GM21737 (cell line): ENCODE measurements around the gene PXT1.

ENCODE experiments used
- ATAC-seq: cut with Tn5 transposase; IDR thresholded peaks from one replicate; pipeline ENCODE4 v1.9.1; 2021; ENCODE audit warnings: mild to moderate bottlenecking, moderate library complexity; ENCODE audit not compliant: unreplicated experiment

PXT1 gene

DNA sequence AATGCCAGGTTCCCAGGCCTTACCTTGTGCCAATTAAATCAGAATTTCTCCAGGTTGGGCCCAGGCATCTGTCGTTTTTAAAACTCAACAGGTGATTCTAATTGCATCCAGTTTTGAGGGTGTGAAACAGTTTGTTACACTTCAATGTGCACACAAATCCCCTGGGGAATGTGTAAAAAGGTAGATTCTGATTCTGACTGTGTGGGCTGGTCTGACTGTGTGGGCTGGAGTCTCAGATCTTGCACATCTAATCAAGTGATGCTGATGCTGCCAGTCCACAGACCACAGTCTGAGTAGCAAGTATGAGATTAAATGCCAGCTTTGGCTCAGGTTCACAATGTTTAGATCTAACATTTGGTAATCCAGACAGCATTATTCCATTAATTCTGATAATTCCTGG lies 42.7 kb downstream of the PXT1 start:
- ATAC-seq = no peak

DNA sequence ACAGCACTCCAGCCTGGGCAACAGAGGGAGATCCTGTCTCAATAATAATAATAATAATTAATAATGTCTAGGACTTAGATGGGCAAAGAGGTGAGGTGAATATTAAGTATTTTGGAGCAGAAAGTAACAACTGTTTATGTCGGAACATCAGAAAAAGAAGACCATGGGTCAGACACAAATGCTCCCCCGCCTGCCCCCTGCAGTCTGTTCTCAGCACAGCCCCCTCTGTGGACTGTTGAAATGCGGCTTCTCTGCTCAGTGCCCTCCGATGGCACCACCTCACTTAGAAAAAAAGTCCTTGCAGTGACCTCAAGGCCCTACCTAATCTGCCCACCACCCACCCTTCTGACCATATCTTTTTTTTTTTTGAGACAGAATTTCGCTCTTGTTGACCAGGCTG lies 50.0 kb downstream of the PXT1 start:
- ATAC-seq = no peak

DNA sequence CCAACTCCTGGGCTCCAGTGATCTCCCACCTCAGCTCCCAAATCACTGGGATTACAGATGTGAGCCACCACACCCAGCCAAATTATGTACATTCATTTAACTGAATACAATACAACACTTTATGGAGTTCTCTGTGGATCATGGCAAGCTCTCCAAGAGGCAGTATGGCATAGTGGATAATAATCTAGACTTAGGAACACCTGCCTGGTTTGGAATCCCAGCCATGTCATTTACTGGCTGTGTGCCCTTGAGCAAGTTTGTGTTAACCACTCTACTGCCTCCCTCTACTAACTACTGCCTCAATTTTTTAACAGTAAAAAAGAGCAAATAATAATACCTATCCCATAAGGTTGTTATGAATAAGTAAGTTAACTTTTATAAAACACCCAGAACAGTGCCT lies 53.3 kb downstream of the PXT1 start:
- no peak for ATAC-seq

DNA sequence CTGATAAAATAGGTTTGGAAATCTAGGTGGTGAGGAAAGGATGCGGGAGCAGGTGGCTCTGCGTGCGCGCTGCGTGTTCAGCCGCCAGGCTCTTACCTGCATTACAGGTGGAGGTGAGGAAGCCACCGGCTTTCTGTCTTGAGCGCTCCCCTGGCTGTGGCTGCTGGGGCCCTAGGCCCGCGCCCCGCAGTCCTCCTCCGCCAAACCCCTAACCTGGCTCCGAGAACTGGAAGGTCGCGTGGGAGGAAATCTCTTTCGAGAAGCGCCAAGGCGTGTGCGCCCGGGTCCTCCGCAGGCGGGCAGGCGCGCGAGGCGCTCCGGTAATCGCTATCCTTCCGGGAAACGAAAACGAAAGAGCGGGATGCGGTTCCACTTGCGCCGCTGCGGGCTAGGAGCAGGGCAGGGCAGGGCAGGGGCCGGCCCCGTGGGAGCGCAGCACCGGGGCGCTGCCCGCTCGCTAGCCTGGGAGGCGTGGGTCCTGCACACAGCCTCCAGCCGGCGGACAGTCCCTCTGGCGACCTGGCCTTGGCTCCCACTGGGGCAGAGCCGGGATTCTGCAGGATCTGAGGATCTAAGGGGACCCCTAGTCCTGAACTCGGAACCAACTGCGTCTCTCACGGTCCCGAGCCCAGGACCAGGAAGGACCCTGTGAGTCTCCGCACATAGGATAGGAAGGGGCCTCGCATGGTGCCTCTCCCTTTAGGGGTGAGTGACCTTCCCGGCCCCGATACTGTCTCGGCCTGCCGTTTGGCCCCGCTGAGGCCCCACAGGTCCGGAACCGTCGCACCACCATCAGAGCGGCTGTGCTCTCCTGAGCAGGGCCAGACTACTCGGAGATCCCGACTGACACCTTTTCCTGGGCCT lies 55.0 kb downstream of the PXT1 start, which contains the start of gene ETV7:
ETV7 (minus strand) TSS at position 230 of the 864 bp plus-strand sequence; CDS start at position 102, 128 bp downstream.
- peak; percentile 51 for ATAC-seq

DNA sequence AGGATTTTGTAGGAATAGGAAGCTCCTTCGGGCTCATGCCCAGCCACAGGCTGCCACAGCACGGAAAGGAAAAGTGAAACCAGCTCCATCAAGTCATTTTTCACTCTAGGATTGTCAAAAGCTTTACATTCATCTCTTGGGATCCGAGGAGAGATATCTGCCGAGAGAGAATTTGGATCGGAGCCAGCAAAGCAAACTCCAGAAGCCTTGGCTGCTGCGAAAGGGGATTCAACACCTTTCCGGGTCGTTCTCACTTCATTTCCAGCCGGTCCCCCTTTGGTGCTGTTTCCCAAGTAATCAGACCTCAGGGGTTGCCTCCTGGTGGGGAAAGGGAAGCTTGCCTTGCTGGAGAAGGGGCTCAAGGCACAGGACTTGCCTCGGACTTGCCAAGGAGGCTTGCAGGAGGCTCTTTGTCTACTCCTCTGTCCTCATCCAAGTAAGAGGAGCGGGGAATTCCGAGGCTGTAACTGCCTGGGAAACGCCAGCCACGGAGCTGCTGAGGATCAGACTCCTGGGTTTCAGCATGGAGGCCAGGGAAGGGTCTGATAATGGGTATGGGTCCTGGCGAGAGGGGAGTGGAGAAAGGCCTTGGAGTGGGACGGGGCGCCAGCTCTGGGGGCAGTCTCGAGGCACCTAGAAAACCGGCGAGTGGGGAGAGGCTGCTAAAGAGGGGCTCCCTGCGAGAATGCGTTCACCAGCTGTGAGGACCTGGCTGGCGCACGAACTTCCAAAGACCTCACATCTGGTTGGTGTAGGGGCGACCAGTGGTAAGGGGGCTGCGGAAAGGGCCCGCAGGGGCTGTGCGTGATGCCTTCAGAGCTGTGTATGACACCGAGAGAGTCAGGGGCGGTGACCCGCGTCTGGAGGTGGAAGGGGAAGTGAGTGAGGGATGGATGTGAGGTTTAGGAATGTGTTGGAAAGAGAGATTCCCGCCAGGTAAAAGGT lies 55.9 kb downstream of the PXT1 start:
- no peak for ATAC-seq

DNA sequence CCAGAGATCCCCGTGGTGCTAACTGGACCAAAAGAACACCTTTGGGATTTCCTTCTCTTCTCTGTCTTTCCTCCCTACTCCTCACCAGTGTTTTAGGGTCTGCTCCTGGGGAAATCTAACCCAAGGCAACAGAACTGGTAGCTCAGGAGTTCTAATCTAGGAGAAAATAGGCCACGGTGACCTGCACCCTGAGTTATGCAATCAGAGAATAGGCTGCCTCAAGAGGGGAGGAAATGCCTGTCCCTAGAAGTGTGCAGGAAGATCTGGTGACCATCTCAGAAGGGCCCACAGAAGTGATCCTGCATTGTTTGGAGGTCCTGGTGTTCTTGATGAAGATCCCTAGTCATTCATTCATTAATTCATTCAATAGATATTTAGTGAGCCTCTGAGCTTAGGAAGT lies 58.6 kb downstream of the PXT1 start:
- ATAC-seq = no peak

DNA sequence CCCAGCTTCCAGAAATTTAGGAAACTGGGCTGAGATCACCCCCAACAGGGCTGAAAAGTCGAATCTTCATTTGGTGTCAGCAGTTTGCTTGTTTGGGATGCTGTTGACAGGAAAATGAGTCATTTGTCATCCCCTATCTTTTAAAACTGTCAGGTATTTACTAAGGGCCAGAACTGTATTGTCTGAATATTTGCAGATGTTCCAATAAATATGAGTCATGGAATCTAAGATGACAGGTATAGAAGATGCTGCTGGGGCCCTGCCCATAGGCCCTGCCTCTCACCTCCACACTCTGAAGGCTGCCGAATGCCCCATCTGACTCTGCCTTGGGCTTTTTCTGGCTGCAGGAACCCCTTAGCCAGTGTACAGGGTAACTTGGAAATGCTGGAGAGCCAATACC lies 59.0 kb downstream of the PXT1 start:
- ATAC-seq = no peak

DNA sequence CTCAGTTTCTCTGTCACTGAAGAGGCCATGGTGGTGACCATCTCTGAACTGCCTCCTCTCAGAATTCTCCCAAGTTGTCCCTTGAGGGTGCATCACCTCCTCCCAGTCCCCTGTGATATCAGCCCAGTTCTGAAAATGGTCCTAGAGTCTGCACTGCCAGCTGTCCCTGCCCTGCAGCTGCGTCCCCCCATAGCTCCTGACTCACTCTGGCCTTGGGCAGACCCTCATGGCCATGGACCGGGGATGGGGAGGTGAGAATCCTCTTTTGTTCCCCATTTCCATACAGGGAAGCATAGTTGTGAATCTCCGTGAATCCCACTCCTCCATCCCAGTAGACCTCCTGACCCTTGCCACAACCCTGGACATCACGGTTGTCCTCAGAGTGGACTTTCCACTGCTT lies 59.7 kb downstream of the PXT1 start:
- ATAC-seq = no peak

DNA sequence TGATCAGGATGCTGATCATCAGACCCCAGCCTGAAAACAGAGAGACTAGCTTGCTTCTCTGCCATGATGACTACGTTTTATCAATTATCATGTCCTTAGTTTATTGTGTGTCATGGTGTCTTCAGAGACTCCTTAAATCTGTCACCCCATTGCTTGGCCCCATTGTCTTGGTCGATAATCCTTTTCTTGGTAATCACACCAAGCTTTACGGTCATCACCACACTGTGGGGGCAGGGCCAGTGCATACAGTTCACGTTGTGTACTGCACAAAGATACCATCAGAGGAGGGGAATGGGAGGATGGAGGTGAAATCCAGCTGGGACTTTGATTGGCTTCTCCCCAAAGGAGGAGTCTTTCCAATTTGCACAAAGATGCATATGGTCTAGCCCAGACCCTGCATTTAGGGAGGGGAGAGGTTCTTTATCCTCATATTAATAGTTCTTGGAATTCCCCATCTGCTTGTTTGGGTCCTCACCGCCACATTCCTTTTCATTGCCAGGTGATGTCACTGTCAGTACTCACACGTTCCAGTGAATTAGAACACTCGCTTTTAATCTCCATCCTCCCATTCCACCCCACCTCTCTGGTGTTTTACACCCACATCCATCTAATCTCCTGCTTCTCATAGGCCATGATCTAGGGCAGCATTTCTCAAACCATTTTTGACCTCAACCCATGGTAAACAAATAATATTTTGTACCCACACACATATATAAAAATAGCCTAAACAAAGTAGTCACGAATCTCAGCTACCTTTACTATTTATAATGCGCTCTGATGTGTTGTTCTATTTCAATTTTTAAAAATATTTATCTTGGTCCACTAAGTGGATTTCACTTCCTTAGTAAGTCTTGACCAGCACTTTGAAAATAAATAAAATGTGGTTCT lies 60.9 kb downstream of the PXT1 start:
- ATAC-seq = no peak

DNA sequence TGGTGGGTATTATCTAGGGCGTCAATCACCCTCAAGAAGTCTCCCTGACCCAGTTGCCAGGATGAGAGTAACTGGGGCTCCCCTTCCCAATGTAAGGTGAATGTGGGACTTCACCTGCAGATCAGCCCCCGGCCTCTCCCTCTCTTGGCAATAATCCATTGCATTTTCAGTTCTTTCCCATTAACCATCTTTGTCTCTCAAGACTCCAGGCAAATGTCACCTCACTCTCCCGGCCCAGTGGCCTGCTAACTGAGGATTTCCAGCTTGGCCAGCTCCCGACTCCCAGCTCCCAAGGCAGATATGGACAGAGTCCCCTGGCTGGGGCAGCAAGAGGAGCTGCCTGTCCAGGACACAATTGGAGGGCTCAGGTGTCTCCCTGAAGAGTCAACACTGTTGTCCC lies 62.5 kb downstream of the PXT1 start:
- ATAC-seq = no peak

DNA sequence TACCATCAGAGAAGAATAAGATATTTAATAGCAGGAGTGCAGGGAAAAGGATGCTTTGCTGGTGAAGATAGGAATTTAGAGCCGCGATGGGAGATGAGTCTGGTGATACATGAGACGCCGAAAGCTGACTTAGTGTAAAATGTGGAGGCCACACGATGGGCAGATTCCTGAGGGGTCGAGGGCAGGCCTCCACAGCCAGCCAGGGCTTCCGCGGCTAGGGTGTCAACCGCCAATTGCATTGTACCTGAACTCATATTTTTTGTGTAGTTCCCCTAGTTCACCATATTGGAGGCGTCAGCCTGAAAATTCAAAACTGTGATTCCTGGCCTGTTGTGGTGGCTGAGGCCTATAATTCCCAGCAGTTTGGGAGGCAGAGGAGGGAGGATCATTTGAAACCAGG lies 63.7 kb downstream of the PXT1 start:
- no peak for ATAC-seq

DNA sequence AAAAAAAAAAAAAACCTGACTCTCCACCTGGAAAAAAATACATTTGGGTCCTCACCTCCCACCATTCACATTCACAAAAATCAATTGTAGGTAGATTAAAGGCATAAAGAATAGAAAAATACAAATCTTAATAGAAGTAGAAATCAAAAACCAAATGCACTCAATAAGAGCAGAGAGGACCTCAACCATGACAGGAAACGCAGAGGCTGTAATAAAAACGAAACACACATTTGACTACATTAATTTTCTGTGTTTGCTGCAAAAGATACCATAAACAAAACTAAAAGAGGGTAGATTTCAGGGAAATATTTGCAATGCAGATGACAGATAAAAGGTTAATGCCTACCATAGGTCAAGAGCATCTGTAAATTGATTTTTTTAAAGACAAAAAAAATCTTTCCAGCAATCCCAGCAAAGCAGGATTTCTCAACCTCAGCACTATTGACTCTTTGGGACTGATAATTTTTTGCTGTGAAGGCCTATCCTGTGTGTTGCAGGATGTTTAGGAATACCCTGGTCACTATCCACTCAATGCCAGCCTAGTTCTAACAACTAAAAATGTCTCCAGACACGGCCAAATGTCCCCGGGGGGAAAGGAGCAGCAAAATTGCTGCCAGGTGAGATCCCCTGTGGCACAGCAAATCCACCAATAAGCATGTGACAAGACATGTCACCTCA lies 64.3 kb downstream of the PXT1 start:
- ATAC-seq = no peak

DNA sequence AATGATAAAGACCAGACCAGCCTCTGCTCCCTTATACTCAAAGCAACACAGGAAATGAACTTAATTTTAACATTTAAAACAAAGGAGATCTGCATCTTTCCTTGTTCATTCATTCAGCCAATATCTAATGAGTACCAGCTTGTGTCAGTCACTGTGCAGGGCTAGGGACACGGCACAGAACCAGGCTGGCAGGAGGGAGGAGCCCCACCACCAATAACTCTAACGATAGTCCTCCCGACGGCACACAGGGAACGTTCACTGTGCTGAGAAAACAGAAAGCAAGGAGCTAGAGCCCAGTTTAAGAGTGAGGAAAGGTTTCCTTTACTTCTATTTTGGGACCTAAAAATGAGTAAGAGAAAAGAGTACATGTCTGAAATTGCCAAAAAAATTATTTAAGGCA lies 65.1 kb downstream of the PXT1 start:
- ATAC-seq = no peak

DNA sequence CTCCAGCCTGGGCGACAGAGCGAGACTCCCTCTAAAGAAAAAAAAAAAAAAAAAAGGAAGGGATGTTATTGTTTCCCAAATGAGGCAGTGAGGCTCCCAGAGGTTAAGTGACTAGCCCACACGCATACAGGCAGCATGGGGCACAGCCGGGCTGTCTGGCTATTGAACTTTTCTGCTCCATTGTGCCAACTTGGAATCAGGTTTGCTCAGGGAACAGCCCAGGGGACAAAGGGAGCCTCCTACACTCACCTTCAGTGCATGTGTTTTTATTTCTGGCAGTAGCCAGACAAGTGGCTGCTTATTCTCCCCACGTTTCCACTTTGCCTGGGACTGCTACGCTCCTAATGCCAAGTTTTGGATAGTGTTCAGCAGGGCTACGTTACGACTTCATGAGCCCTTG lies 65.9 kb downstream of the PXT1 start:
- ATAC-seq = no peak

DNA sequence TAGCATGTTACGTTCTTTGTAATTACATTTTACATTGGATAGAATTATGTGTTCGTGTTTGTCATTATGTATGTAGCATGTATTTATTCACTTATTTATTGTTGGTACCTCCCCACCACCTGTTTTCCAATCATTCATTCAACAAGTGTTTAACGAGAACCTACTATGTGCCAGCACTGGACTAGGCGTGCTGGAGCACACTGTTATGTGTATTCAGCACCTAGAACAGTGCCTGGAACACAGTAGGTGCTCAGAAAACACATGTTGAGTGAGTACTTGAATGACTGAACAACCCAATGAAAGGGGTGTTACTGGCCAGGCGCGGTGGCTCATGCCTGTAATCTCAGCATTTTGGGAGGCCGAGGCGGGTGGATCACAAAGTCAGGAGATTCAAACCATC lies 66.5 kb downstream of the PXT1 start:
- no peak for ATAC-seq

DNA sequence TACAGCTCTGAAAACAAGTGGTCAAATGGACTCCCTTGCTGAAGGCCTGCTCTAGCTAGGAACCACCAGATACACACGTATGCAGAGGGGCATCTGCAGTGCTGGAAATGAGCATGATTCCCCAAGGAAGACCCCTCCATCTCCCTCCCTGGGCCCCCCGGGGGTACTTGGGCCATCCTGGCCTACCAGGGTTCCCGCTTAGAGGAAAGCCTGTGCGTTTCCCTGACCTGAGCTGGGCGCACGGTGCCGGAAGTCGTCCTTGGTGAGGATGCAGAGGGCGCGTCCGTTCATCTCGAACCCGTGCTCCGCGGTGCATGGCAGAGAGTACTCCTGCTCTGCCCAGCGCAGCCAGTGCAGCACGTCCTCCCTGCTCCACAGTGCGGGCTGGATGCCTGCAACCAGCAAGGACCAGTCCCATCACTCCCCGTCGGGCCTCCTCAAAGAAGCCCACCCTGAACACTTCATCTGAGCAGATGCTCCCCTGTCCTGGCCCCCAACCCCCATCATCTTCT lies 67.0 kb downstream of the PXT1 start:
- no peak for ATAC-seq

DNA sequence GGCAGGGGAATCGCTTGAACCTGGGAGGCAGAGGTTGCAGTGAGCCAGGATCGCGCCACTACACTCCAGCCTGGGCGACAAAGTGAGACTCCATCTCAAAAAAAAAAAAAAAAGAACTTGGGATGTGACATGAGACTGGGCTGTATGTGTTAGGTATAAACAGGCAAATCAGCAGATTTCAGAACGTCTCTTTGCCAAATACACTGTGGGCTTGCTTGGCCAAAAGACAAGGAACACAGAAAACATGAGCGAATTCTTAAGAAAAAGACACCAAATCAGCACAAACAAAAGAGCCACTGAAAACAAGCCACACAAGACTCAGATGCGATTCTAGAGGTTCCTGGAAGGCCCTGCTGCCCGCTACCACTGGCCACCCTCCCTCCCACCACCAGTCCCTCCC lies 67.7 kb downstream of the PXT1 start:
- no peak for ATAC-seq

DNA sequence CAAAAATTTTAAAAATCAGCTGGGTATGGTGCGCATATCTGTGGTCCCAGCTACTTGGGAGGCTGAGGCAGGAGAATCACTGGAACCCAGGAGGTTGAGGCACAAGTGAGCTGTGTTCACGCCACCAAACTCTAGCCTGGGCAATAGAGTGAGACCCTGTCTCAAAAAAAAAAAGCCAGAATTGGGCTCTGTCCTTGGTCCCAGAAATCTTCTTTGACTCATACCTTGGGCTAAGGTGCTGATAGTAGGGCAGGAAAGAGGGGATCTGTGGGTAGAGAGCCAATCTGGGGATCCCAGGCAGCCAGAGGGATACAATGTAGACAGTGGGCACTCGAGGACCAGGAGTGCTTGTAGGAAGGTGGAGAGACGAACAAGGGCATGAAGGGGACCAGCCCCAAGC lies 68.5 kb downstream of the PXT1 start:
- no peak for ATAC-seq

DNA sequence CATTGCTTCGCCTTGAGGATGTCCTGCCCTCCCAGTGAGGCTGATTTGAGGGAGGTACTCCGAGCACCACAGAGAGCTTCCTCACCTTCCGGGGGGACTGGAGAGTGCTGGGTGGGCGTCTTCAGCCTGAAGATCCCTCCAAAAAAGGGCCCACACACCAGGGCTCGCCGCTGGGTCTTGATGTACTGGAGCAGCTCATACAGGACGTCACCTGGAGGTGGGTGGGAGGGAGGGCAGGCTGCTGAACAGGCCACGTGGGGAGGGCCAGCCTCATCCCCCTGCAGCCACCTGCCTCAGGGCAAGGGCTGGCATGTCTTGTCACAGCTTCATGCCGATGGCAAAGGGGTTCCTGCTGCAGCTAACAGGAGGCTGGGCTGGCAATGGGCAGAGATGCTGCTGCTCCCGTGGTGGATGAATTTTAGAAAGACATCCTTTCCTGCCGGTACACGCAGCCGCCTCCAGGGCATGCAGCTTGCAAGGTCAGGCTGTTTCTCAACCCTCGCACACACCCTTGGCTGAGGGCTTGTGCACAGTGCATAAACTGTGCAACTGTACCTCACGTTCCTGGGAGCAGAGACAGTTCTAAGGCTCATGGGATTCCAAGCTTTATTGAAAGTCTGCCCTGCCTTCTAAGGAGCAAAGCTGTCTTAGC lies 69.2 kb downstream of the PXT1 start:
- ATAC-seq = no peak

DNA sequence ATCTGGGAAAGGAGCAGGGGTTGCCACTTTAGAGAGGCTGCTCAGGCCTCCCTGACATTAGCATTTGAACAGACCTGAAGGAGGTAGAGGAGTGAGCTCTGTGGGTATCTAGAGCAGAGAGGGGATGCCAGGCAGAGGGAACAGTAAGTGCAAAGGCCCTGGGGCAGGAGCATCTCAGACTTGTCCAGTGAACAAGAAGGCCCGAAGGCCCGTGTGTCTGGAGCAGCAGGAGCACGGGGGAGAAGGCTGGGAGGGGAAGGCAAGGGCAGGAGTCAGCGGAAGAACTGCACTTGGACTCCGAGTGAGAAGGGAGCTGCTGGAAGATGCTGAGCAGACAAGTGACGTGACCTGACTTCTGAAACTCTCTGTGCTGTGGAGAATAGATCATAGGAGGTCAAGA lies 70.6 kb downstream of the PXT1 start:
- no peak for ATAC-seq
